Lower leg skin (tissue), 4 donors: ENCODE data around the gene CDC42SE2. TPM values are rescaled to one million over a fixed set of nuclear protein-coding genes. Genes with fewer than 3 reads are reported as not detected.
"Not testable (repeated sequence)": the region's sequence is repeated elsewhere in the genome, so short reads cannot be mapped to it uniquely, and the experiment has no call there.

Experiments
- DNase-seq, 2 donors: peaks; one replicate each; pipeline ENCODE4 v3.0.0-alpha.2; 2019; ENCODE audit warnings: low spot score in 2 of 2
- H3K4me3 ChIP-seq: fragments of 200-600 bp; sonication (generic); 2 replicates; pipeline ENCODE4 v1.5.1; 2017; ENCODE audit warnings: mild to moderate bottlenecking, low read depth; ENCODE audit not compliant: poor library complexity, severe bottlenecking
- CTCF ChIP-seq, 3 donors: fragments of 450-650 bp; IDR thresholded peaks; one replicate each; pipeline ENCODE4 v1.5.1; 2016; ENCODE audit warnings: antibody characterized with exemption in 3 of 3, mild to moderate bottlenecking in 3 of 3, moderate library complexity in 2 of 3
- POLR2A ChIP-seq, 2 donors: fragments of 450-650 bp; IDR thresholded peaks; one replicate each; pipeline ENCODE4 v1.6.1; 2016 to 2017; ENCODE audit warnings: antibody characterized with exemption in 2 of 2, mild to moderate bottlenecking in 1 of 2, moderate library complexity in 1 of 2
- WGBS, 2 donors: methylation state at CpG; one replicate each; pipeline ENCODE4 v1.1.5; 2018; 5-methylcytosine and 5-hydroxymethylcytosine counted together
- intact Hi-C: fragments of 100-400 bp; cut with DNase I; formaldehyde crosslinking; loops from one replicate; pipeline ENCODE4 v1.15.0; 2023; ENCODE audit warnings: low total_unique reads
- total RNA-seq, 4 donors: library from RNA; depleted of rRNA; stranded (reverse); fragments of >200 nt; gene quantifications; one replicate each; pipeline ENCODE4 v1.1.0, GENCODE V29; 2016

CDC42SE2 gene
- total RNA-seq, 4 donors from 2014 or later: 28.3 to 41.9 (median 34.2) TPM

GRCh38 chr5:131377346-131377745 is 113.5 kb downstream of the CDC42SE2 start:
- TF ChIP-seq POLR2A (IDR thresholded peaks at IDR 0.05) (no peak), CTCF (IDR thresholded peaks at IDR 0.05) (no peak)
- no peak for DNase-seq
- intact Hi-C loops: no loop called here
- H3K4me3 ChIP-seq: no peak overlapping the region
- 97 to 100% methylated on average over 6 of the region's 6 CpGs for WGBS, 2 donors

DNA sequence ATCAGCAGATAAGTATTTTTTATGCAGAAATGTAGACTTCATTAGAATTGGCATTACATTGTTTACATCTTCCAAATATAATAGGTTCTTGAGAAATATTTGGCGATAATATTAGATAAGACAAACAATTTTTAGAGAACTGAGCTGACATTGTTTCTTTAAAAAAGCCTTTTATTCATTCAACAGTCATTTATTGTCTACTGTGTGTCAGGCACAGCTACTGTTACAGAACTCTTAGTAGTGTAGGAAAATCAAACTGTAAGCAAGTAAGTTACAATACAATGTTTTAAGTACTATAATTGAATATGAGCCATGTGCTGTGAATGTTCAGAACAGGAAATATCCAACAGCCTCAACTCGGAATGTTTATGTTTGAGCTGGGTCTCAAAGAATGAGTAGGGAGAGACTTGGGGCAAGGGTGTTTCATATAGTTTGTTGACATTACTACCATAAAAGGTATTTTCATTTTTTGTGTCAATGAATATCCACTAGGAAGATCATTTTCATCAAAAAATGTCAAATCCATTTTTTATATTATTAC is 114.0 kb downstream of the CDC42SE2 start:
- no peak for DNase-seq
- WGBS, 2 donors: 67 to 75% methylated on average over 2 of the region's 2 CpGs
- intact Hi-C loops: no loop called here
- TF ChIP-seq CTCF (IDR thresholded peaks at IDR 0.05) (no peak), POLR2A (IDR thresholded peaks at IDR 0.05) (no peak)
- H3K4me3 ChIP-seq: no peak overlapping the region

DNA sequence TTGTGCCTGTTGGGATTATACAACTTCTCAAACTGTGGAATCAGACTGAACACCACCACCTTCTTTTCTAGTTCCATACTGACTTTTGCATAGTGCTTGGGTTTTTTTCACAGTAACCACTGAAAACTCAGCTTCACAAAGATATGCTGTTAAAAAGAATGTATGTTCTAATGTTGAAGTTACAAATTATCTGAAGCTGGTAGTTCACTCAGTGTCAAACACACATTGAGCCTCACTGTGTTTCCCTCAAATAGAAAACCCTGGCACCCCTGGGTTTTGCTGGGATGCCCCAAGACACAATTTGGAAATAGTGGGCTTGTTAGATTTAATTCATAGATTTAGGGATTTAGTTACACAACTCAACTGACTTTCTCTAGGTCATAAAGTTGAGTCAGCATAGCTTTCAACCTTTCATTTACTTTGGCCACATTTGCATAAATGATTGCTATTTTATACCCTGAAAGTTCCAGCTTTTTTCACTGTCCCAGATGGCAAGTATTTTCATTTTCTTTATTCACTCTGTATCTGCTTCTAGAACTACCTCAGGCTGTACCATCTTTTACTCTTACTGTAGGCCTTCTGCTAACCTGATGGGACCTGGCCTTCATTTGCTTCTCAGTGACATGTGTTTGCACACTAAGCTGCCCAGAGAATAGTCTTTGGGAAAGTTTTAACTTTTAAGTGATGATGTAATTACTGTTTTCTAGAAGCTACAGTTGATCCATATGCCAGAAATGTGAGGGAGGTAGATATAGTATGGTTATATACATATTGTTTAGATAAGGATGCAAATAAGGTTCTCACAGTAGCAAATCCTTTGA is 115.1 kb downstream of the CDC42SE2 start:
- no peak for TF ChIP-seq POLR2A (IDR thresholded peaks at IDR 0.05)
- no peak overlapping the region for H3K4me3 ChIP-seq
- intact Hi-C loops: no loop called here
- DNase-seq: no peak

GRCh38 chr5:131379723-131380122 is 115.9 kb downstream of the CDC42SE2 start:
- whole genome bisulfite sequencing, 2 donors: 69% methylated on average over 7 of the region's 7 CpGs
- TF ChIP-seq CTCF (IDR thresholded peaks at IDR 0.05) (no peak), POLR2A (IDR thresholded peaks at IDR 0.05) (no peak)
- no peak for DNase-seq
- intact Hi-C loops: no loop called here
- H3K4me3 ChIP-seq: no peak overlapping the region

- WGBS, 2 donors: 74 to 80% methylated on average over 2 of the region's 2 CpGs
Measured at GRCh38 chr5:131380238-131380637, 116.4 kb downstream of the CDC42SE2 start.

DNA sequence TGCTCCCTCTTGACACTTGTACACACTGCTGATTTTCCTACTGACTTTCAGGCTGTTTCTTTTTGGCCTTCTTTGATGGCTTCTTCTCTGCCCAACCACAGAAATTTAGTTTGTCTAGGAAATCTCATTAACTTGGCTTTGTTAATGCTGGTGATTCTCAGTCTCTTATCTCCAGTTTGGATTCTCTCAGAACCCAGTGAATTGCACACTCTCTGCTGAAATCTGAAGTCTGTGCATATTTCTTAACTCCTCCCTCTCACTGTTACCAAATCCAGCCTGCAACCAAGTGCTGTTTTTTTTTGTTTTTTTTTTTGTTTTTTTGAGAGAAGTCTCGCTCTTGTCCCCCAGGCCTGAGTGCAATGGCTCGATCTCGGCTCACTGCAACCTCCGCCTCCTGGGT is 117.2 kb downstream of the CDC42SE2 start:
- DNase-seq: no peak
- WGBS, 2 donors: 93% methylated on average over 4 of the region's 4 CpGs
- no peak for TF ChIP-seq CTCF (IDR thresholded peaks at IDR 0.05)
- TF ChIP-seq POLR2A (IDR thresholded peaks at IDR 0.05): no peak
- no peak overlapping the region for H3K4me3 ChIP-seq
- intact Hi-C loops: no loop called here

More at GRCh38 chr5:131380238-131380637, 116.4 kb downstream of the CDC42SE2 start:
- H3K4me3 ChIP-seq, DNase-seq, intact Hi-C loops: not testable (repeated sequence)

- 87 to 93% methylated on average over 2 of the region's 2 CpGs for WGBS, 2 donors
- TF ChIP-seq POLR2A (IDR thresholded peaks at IDR 0.05) (no peak), CTCF (IDR thresholded peaks at IDR 0.05) (no peak)
- no peak overlapping the region for H3K4me3 ChIP-seq
- intact Hi-C loops: no loop called here
- no peak for DNase-seq
Measured at GRCh38 chr5:131381777-131382176, 117.9 kb downstream of the CDC42SE2 start.
